ENCODE measurements around the gene UBA7.
"Not testable (repeated sequence)": the region's sequence is repeated elsewhere in the genome, so short reads cannot be mapped to it uniquely, and the experiment has no call there.

UBA7 gene

DNA sequence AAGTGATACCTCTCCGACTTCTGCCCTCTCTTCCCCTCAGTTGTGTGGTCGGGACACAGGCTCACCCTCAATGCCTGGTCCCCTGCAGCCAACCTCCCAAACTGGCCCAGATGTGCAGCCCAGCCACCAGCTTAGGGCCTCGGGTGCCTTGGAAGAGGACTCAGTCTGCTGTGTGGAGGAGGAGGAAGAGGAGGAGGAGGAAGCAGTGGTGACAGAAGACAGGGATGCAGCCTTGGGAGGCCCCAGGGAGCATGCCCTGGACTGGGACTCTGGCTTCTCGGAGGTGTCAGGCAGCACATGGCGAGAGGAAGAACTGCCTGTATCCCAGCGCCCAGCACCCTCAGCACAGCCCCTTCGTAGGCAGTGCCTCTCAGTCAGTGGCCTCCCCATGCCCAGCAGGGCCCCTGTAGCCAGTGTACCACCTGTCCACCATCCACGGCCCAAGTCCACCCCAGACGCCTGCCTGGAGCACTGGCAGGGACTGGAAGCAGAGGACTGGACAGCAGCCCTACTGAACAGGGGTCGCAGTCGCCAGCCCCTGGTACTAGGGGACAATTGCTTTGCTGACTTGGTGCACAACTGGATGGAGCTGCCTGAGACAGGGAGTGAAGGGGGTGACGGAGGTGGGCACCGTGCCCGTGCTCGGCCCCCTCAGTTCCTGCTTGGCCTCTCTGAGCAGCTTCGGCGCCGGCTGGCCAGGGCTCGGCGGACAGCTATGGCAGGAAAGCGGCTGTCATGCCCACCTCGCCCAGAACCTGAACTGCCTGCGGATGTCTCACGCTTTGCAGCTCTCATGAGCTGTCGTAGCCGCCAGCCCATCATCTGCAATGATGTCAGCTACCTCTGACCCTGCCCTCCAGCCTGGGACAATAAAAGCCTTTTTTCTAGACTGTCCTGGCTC, 9.4 kb downstream of the UBA7 start:
- no peak for DNase-seq

GRCh38 chr3:49803465-49804140, 10.2 kb downstream of the UBA7 start:
- no peak for DNase-seq

DNA sequence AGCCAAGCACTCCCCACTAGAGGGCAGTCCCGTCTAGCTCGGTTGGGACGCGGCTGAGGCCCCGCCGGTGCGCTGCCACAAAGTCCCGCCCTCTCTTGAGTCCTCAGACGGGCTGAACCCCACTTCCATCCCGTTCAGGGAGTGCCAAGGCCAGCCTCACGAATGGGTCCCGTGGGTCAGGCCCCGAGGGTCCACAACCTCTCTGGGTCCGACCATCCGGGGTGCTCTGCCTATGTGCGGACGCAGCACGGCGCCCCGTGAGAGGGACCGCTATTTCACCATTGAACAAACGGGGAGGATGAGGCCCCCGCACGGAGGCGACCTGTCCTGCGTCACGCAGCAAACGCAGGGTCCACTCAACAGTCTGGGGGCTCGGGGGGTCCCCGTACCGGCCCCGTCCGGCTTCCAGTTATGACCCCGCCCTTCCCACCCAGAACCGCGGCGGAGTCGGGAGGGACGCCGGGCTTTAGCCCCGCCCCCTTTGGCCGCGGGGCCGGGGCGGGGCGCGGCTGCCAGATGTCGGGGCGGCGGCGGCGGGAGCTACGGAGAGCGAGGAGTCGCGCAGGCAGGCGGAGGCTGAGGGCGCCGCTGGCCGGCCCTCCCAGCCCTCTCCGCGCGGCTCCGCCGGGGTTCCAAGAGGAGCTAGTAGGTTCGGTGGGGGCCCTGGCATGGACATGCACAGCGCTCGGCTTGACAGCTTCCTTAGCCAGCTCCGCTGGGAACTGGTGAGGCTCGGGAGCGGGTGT, 10.9 kb downstream of the UBA7 start, which contains the start of gene INKA1:
Gene INKA1 (plus strand): TSS at position 543 of the 746 bp plus-strand sequence. CDS start 132 bp downstream, at position 675.
- peak; percentile 66 for DNase-seq

DNA sequence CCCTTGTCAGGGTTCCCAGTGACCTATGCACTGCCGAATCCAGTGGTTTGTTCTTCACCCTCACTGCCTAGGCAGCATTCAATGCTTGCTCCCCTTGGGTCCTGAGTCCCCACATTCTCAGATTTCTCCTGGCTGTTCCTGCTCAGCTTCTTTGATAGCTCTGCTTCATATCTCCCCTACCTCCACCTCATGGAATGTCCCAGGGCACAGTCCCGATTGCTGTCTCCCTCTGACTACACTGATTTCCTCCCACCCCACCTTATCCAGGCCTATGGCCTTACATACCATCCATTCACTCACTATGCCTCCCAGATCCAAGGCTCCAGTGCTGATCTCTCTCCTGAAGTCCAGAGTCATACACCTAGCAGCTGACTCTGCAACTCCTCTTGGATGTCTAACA, 12.6 kb downstream of the UBA7 start:
- DNase-seq = no peak

DNA sequence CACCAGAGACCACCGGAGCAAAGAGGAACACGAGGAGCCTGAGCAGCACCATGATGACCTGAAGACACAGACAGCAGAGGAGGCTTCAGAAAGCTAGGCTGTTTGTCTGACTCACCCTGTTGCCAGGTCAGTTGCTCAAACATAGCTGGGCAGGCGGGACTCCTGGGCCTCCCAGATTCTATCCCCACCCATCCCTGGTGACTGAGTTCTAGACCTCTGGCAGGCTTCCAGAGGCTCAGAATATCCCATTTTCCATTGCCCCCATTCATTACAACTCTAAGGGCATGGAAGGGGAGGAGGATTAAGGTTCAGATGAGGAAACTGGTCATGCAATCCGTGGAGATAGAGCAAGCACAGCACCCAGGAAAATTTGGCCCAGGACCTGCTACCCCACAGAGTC, 14.0 kb downstream of the UBA7 start, which contains the start of gene CDHR4:
Gene CDHR4 (minus strand): TSS at position 113 of the 400 bp plus-strand sequence. CDS start 61 bp downstream, at position 52.
- DNase-seq = no peak

DNA sequence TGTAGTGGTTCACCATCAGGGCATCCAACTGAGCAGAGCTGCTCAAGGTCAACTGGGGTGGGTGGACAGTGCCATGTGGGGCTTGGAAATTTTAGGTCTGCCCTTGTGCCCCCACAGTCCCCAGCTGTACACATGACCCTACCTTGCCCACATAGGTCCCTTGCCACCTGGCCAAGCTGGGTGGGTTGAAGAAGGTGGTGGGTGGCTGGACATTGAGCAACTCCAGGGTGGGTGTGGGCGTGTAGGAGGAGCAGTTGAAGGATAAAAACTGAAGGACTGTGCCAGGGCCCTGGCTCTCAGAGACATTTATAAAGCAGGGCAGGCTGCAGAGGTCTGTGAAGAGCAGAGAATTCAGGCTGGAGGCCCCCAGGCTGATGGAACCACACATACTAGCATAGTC, 14.6 kb downstream of the UBA7 start:
- DNase-seq = no peak

DNA sequence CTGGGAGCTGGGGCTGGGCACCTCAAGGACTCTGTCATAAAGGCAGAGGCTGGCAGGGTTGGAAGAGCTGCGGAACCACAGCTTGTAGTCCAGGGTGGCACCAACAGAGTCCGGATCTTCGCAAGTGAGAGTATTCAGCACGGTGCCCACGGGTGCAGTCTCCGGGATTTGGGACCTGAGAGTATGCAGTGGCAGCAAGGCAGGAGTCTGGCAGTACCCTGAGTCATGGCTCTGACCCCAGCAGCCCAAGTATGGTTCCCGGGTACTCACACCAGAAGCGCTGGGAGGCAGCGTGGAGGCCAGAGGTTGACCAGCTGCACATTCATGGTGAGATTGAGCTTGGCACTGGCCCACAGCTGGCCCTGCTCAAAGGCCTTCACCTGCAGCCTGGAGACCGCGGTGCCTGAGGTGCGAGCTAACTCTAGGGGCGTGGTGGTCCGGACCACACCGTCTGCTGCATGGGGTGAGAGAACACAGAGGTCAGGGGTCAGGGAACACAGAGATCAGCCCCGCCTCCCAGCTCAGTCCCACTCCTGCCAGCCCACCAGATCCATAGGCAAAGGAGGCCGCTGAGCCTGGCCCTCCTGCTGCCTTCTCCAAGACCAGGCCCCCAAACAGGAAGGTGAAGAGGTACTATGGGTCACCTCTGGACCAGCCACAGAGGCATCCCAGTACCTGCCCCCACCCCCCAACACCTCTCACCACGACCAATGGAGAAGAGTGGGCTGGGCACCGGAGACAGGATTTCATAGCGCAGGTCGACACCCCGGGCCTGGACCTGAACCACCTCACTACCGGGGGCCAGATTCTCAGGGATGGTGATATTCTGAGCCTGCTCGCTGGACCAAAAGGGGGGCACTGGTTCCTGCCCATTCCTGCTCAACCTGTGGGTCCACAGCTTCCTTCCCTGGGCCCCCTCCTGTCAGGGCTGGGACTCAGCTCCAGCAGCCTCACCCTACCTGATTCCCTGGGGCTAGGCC, 18.5 kb downstream of the UBA7 start:
- no peak for DNase-seq

DNA sequence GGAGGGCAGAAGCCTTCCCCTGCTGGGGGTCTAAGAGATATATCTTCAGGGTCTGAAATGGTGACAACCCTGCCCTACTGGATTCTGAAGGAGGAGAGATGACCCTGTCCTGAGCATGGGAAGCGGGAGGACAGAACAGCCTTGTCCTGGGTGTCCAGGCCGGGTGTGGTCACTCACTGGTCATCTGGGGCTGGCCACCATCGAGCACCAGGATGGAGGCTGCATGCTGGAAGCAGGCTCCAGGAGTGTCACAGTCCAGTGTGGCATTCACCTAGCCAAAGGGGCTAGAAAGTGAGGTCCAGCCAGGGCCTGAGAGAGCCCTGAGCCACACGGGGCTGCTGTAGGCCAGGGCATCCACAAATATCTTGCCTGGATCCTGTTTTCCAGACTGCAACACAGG, 19.3 kb downstream of the UBA7 start:
- DNase-seq = no peak

- no peak for DNase-seq
Observed at GRCh38 chr3:49793486-49794085, 20.2 kb downstream of the UBA7 start.

DNA sequence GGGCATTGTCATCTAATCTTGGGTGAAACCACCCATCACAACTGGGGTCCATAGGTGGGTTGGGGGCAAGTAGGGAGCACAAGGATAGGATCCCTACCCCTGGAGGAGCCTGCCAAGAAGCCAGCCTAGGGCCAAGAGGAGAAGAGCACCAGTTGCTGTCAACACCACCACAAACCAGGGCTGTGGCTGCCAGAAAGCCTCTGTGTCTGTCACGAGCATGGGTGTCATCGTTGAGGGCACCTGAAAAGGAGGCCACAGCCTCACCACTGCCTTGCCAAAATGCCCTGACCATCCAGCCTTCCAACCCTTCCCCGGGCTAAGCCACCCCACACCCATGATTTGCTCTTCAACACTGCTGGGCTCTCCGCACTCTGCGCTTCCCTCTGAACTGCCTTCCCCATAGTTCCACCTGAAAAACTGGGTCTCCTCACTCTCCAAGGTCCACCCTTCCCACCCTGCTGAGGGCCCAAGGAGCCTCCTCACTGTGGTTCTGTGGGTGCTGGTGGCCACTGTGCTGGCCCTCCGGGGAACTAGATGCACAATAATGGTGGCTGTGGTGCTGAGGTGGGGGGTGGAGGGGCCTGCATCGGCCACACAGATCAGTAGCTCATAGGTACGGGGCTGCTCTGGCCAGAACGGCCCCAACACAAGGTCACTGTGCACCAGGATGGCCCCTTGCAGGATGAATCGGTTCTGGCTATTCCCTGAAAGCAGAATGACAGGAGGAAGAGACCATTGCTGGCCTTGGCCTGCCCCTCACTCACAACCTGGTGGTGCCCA, 21.2 kb downstream of the UBA7 start:
- DNase-seq = no peak

DNA sequence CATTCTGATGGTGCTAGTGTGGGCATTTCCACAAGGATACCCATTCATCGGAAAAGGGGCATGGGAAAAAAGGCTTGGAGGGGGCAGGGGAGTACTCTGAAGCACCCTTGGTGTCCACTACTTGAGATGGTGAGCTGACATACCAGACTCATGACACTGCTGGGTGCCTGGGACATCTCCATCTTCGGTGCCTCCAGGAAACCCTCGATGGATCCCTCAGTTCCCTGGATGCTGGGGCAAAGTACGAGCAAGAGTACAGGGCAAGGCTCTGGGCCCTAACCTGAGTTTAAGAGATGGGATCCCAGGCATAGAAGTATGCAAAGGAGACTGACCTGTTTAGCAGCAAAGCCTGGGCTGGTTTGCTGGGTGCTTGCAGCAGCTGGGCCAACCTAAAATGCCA, 22.2 kb downstream of the UBA7 start:
- no peak for DNase-seq

- no peak for DNase-seq
Observed at GRCh38 chr3:49790626-49791411, 22.9 kb downstream of the UBA7 start.

DNA sequence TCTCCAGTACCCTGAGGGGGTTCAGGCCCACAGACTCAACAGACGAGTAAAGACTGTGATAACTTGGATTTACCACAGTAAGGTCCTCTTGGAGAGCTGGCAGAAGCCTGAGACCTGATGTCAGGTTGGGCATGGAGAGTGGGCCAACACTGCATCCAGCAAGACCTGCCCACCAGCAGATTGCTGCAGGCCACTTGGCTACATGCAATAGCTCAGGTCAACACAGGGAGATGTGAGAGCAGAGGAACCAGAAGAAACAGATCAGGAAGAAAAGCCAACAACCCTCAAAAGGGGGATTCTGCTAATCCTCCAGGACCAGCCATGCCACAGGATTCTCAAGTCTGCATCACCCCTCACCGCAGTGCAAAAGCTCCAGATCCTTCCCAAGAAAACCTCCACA, 25.7 kb downstream of the UBA7 start:
- DNase-seq = no peak

- no peak for DNase-seq
Observed at GRCh38 chr3:49787536-49787935, 26.2 kb downstream of the UBA7 start.

DNA sequence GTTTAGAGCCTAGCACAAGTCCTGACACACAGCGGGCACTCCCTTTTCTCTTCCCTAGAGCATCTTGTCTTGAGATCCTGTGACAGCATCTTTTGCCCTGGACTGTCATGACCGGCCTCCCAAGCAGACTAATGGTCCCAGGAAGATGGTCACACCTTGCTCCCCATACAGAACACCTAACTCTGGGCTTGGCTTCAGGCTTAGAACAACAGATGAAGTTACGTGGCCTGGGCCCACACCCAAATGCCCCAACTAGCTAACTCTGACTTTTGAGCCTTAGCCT, 26.6 kb downstream of the UBA7 start:
- DNase-seq = no peak

DNA sequence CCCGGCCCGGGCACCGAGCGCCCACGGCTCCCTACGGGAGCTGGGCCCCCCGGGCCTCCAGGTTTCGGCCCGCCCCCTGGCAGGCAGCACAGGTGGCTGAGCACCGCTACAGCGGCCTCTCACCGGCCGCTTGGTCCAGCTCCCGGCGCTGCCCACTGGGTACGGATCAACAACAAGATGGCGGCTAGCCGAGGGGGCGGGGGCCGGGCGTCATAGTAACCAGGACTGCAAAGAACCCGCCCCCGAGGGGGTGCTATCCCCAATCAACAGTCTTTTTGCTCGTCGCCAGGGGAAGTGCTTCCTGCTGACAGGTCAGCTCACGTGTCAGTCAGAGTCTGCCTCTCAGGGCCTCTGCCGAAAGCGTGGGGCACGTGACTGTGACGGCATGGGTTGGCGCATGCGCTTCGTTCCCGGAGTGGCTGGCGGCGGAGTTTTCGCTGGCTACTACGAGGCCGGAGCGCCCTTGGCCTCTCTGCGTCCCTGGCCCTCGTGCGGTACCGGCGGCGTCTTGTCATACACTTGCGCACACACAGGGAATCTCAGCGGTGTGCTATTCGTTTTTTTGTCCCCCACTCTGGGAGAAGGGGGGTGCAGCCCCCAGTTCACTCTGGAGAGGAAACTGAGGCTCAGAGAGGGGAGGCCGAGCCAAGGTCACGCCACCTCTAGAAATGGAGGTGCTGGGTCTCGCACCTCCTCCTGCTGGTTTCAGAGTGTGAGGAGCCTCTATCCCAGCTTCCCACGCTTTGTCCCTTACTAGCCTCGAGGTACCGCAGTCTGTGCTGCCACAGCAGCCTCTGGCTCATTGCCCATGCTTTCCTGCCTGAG, 27.2 kb downstream of the UBA7 start, which contains the start of gene IP6K1:
Gene IP6K1 (minus strand): TSS at position 186 of the 825 bp plus-strand sequence. CDS start 38,502 bp downstream, outside the sequence.
- DNase-seq = peak; percentile 96

DNA sequence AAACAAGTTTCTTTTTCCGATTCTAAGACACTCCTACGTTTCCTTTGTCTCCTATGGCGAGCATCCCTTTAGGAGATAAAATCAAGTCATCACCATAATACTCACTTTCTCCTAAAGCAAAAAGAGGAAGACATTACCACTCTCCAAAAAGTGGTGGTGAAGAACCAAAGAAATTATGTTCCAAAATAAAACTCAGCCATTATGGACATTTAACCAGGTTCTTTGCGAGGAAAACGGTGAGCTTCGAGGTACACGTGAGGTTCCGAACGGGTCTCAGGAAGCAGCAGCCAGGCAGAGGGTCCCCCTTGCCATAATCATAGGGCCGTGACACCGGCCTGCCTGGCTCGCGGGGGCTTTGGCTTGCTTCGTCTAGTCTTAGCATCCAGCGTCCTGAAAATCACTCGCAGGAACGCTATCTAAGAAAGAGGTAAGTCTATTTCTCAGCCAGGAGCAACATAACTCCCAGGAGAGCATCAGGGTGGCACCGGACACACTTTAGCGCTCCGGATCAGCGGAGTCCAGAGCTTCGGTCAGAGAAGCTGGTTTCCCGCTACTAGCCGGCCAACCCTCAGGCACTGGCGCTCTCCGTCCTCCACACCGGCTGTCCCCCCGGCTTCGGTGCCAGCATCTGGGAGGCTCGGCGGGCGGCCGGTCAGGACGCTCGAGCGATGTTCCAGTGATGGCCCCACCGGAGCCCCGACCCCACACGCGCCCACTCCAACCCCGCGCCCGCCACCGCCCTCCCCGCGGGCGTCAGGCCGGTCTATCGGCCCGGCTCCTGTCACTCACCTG, 28.0 kb downstream of the UBA7 start:
- DNase-seq = peak; percentile 48

- not testable (repeated sequence) for DNase-seq
Observed at GRCh38 chr3:49782277-49782676, 31.5 kb downstream of the UBA7 start.
